ENCODE data around the gene PPM1E. TPM values are rescaled to one million over a fixed set of nuclear protein-coding genes. Genes with fewer than 3 reads are reported as not detected.

The PPM1E gene
- total RNA-seq, 1 donor, result not detected

DNA sequence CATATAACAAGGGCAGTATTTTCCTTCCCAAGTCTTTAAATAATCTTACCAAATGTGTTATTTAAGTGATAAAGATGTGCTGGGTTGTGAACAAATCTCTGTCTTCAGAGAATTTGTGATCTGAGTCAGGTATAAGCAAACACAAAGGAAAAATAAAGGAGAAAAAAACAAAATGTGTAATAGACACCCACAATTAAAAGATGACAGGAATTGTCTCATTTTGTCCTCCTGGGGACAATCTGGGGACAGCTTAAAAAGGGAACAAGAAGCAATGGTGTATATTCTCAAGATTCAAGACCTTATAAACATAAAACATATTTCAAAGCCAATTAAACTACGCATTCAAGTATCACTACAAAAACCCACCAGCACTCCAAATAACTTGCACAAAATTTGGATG lies 243.8 kb downstream of the PPM1E start:
- Histone ChIP-seq H3K27me3 (ENCODE audit: insufficient read depth, low read length) (no peaks in the 10 kb centered on the region), H3K4me3 (ENCODE audit: low read length) (no peak overlapping the region), H3K9me3 (ENCODE audit: low read depth, low read length) (no peaks in the 10 kb centered on the region), H3K4me1 (ENCODE audit: insufficient read depth, low read length) (peaks cover 71% of the 10 kb centered on the region)

GRCh38 chr17:59000022-59000421 lies 244.4 kb downstream of the PPM1E start:
- no peaks in the 10 kb centered on the region for H3K9me3 ChIP-seq (ENCODE audit: low read depth, low read length)
- H3K27me3 ChIP-seq (ENCODE audit: insufficient read depth, low read length), result no peaks in the 10 kb centered on the region
- no peak overlapping the region for H3K4me3 ChIP-seq (ENCODE audit: low read length)
- peaks cover 70% of the 10 kb centered on the region for H3K4me1 ChIP-seq (ENCODE audit: insufficient read depth, low read length)

DNA sequence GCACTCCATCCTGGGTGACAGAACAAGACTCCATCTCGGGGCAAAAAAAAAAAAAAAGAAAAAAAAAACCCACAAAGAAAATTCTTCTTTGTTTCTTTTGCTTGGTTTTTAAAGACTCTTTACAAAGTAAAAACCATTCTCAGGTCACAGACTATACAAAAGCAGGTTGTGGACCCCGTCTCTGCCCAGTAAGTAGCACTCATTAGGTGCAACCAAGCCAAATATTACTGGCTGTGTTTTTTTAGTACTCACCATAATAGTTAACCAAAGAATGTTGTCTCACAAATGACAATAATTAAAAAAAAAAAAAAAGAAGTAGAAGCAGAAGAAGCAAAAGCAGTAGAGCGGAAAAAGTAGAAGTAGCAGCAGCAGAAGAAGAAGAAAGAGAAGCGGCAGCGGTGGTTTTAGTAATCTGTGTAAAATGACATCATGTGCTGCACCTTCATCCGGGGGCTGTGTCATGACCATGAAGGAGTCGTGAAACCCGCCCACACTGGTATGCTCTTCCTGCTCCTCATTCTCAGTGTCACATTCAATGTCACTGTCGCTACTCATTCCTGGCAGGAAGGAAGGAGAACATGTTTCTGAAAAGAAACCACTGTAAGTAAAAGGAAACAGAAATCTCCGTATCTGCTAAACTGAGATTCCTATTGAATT lies 245.6 kb downstream of the PPM1E start:
- Histone ChIP-seq H3K4me3 (ENCODE audit: low read length) (peak overlapping the region; percentile 14), H3K27me3 (ENCODE audit: insufficient read depth, low read length) (no peaks in the 10 kb centered on the region), H3K9me3 (ENCODE audit: low read depth, low read length) (no peaks in the 10 kb centered on the region), H3K4me1 (ENCODE audit: insufficient read depth, low read length) (peaks cover 58% of the 10 kb centered on the region)

DNA sequence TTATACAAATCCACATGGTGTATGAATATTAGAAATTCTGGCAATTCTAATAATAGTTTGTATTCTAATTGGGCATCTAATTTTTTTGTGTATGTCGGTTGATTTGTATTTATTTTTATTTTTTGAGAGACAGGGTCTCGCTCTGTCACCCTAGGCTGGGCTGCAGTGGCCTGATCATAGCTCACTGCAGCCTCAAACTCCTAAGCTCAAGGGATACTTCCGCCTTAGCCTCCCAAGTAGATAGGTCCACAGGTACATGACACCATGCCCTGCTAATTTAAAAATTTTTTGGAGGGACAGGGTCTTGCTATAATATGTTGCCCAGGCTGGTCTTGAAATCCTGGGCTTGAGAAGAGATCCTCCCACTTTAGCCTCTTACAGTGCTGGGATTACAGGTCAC lies 246.5 kb downstream of the PPM1E start:
- H3K9me3 ChIP-seq (ENCODE audit: low read depth, low read length), result no peaks in the 10 kb centered on the region
- H3K4me3 ChIP-seq (ENCODE audit: low read length), result no peak overlapping the region
- H3K27me3 ChIP-seq (ENCODE audit: insufficient read depth, low read length), result no peaks in the 10 kb centered on the region
- peaks cover 51% of the 10 kb centered on the region for H3K4me1 ChIP-seq (ENCODE audit: insufficient read depth, low read length)

GRCh38 chr17:59002848-59003247 lies 247.2 kb downstream of the PPM1E start:
- no peaks in the 10 kb centered on the region for H3K27me3 ChIP-seq (ENCODE audit: insufficient read depth, low read length)
- peaks cover 44% of the 10 kb centered on the region for H3K4me1 ChIP-seq (ENCODE audit: insufficient read depth, low read length)
- no peak overlapping the region for H3K4me3 ChIP-seq (ENCODE audit: low read length)
- no peaks in the 10 kb centered on the region for H3K9me3 ChIP-seq (ENCODE audit: low read depth, low read length)

GRCh38 chr17:59003860-59004259 lies 248.2 kb downstream of the PPM1E start:
- Histone ChIP-seq H3K27me3 (ENCODE audit: insufficient read depth, low read length) (no peaks in the 10 kb centered on the region), H3K9me3 (ENCODE audit: low read depth, low read length) (no peaks in the 10 kb centered on the region), H3K4me1 (ENCODE audit: insufficient read depth, low read length) (peaks cover 37% of the 10 kb centered on the region), H3K4me3 (ENCODE audit: low read length) (no peak overlapping the region)

DNA sequence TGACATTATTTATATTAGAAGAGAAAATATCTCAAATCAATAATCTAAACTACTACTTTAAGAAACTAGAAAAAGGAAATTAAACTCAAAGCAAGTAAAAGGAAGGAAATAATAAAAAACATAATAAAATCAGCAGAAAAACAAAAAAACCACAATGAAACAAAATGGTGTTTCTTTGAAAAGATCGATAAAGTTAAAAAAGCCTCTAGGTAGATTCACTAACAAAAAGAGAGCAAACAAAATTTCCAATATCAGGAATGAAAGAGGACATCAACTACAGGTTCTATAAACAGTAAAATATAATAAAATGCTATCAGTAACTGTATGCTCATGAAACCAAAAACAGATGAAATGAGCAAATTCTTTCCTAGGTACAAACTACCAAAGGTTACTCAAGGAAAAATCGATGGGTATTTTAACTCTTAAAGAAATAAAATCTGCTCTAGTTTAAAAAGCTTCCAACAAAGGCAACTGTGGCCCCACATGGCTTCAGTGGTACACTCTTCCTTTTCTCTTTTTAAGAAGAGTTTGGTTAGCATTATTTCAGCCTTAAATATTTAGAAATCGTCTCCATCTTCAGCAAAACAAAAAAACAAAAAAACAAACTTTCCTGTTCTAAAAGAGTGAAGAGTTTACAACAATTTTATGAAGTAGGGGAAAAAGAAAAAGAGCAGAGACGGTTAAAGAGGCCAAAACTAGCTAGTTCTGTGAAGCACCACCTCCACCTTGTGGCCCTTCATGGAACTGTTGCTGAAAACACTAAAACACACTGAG lies 248.9 kb downstream of the PPM1E start:
- H3K27me3 ChIP-seq (ENCODE audit: insufficient read depth, low read length), result no peaks in the 10 kb centered on the region
- peaks cover 34% of the 10 kb centered on the region for H3K4me1 ChIP-seq (ENCODE audit: insufficient read depth, low read length)
- H3K9me3 ChIP-seq (ENCODE audit: low read depth, low read length), result no peaks in the 10 kb centered on the region
- H3K4me3 ChIP-seq (ENCODE audit: low read length), result no peak overlapping the region

- Histone ChIP-seq H3K4me1 (ENCODE audit: insufficient read depth, low read length) (peaks cover 4% of the 10 kb centered on the region), H3K4me3 (ENCODE audit: low read length) (no peak overlapping the region), H3K9me3 (ENCODE audit: low read depth, low read length) (no peaks in the 10 kb centered on the region)
Observed at GRCh38 chr17:59007995-59008394, 252.3 kb downstream of the PPM1E start.

GRCh38 chr17:59008737-59009136 lies 253.1 kb downstream of the PPM1E start:
- Histone ChIP-seq H3K4me1 (ENCODE audit: insufficient read depth, low read length) (peaks cover 3% of the 10 kb centered on the region), H3K4me3 (ENCODE audit: low read length) (no peak overlapping the region), H3K27me3 (ENCODE audit: insufficient read depth, low read length) (no peaks in the 10 kb centered on the region), H3K9me3 (ENCODE audit: low read depth, low read length) (no peaks in the 10 kb centered on the region)

More at GRCh38 chr17:59007995-59008394, 252.3 kb downstream of the PPM1E start:
- no peaks in the 10 kb centered on the region for H3K27me3 ChIP-seq (ENCODE audit: insufficient read depth, low read length)

- Histone ChIP-seq H3K9me3 (ENCODE audit: low read depth, low read length) (no peaks in the 10 kb centered on the region), H3K4me3 (ENCODE audit: low read length) (no peak overlapping the region), H3K27me3 (ENCODE audit: insufficient read depth, low read length) (no peaks in the 10 kb centered on the region), H3K4me1 (ENCODE audit: insufficient read depth, low read length) (no peaks in the 10 kb centered on the region)
Observed at GRCh38 chr17:59010026-59010425, 254.4 kb downstream of the PPM1E start.

DNA sequence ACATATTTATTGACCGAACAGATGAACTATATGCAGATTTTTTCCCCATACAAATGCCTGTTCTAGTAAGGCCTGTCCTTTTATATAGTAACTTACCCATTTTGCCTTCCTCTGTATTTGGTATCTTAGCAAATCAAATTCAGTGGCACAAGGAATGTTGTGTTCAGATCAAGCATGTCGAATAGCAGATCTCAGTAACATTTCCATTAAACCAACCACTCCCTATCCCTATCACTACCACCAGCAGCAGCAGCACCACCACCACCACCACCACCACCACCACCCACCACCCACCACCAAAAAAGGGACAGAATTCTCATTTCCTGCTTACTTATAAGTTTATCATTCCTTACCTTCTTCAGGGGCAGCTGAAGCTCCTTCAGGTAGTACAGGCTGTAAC lies 256.3 kb downstream of the PPM1E start:
- H3K9me3 ChIP-seq (ENCODE audit: low read depth, low read length), result no peaks in the 10 kb centered on the region
- no peaks in the 10 kb centered on the region for H3K4me1 ChIP-seq (ENCODE audit: insufficient read depth, low read length)
- H3K4me3 ChIP-seq (ENCODE audit: low read length), result no peak overlapping the region
- H3K27me3 ChIP-seq (ENCODE audit: insufficient read depth, low read length), result no peaks in the 10 kb centered on the region

DNA sequence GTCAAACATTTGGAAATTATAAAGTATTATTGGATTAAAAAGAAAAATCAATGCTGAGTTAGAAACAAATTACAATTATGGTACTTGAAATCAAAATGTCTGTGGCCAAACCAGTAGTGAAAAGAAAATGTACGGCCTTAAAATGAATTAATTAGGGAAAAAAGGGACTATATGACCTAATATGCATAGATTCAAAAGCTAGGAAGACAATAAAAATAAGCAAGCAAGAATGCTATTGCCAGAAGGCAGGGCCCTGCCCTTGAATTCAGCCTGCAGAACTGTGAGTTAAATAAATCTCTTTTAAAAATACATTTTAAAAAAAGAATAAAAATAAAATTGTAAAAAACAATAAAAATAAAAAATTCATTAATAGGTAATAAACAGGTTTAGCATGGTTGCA lies 262.4 kb downstream of the PPM1E start:
- Histone ChIP-seq H3K4me3 (ENCODE audit: low read length) (no peak overlapping the region), H3K9me3 (ENCODE audit: low read depth, low read length) (no peaks in the 10 kb centered on the region), H3K27me3 (ENCODE audit: insufficient read depth, low read length) (no peaks in the 10 kb centered on the region), H3K4me1 (ENCODE audit: insufficient read depth, low read length) (no peaks in the 10 kb centered on the region)

- peaks cover 7% of the 10 kb centered on the region for H3K4me1 ChIP-seq (ENCODE audit: insufficient read depth, low read length)
- H3K27me3 ChIP-seq (ENCODE audit: insufficient read depth, low read length), result no peaks in the 10 kb centered on the region
- H3K4me3 ChIP-seq (ENCODE audit: low read length), result no peak overlapping the region
- H3K9me3 ChIP-seq (ENCODE audit: low read depth, low read length), result no peaks in the 10 kb centered on the region
Observed at GRCh38 chr17:59024916-59025315, 269.3 kb downstream of the PPM1E start.

GRCh38 chr17:59026176-59026939 lies 270.7 kb downstream of the PPM1E start:
- H3K4me3 ChIP-seq (ENCODE audit: low read length), result no peak overlapping the region
- H3K9me3 ChIP-seq (ENCODE audit: low read depth, low read length), result no peaks in the 10 kb centered on the region
- H3K4me1 ChIP-seq (ENCODE audit: insufficient read depth, low read length), result peaks cover 7% of the 10 kb centered on the region
- no peaks in the 10 kb centered on the region for H3K27me3 ChIP-seq (ENCODE audit: insufficient read depth, low read length)

GRCh38 chr17:59027750-59028149 lies 272.1 kb downstream of the PPM1E start:
- Histone ChIP-seq H3K4me1 (ENCODE audit: insufficient read depth, low read length) (peaks cover 7% of the 10 kb centered on the region), H3K27me3 (ENCODE audit: insufficient read depth, low read length) (no peaks in the 10 kb centered on the region), H3K9me3 (ENCODE audit: low read depth, low read length) (no peaks in the 10 kb centered on the region), H3K4me3 (ENCODE audit: low read length) (no peak overlapping the region)

All from mononuclear cell (primary cell).